HCT116 (cell line): Measurements from ENCODE around the gene FRAS1. TPM values are rescaled to one million over a fixed set of nuclear protein-coding genes. Genes with fewer than 3 reads are reported as not detected.

ENCODE experiments used
- ATAC-seq: fragments of 200-7000 bp; cut with Tn5 transposase; 2 replicates; pipeline ENCODE4 v1.9.1; 2020; ENCODE audit warnings: mild to moderate bottlenecking, moderate library complexity
- BruUV-seq: library from RNA; stranded (reverse); fragments of 400-500 nt; replicated peaks from 2 replicates; lab custom pipeline; 2021; lab: Mats Ljungman, UMichigan
- CTCF ChIA-PET: fragments of 300-600 bp; sonication (Branson Sonifier 250); formaldehyde crosslinking; loops from one replicate; lab custom pipeline; 2021; ENCODE audit warnings: antibody characterized with exemption; lab: Charles Lee
- POLR2A ChIA-PET: fragments of 300-600, 350-600 bp; sonication (Branson Sonifier 250); formaldehyde crosslinking; loops from one replicate; lab custom pipeline; 2021; ENCODE audit warnings: antibody characterized with exemption; lab: Charles Lee
- RAD21 ChIA-PET, 2 experiments: fragments of 300-600 bp; sonication (Branson Sonifier 250); formaldehyde crosslinking; loops; one replicate each; lab custom pipeline; 2023; ENCODE audit warnings: low total read pairs in 2 of 2; ENCODE audit not compliant: uncharacterized antibody in 2 of 2, unreplicated experiment in 2 of 2, low non-redundant PET in 1 of 2; lab: Charles Lee
- DNase-seq: peaks from one replicate; pipeline ENCODE4 v3.0.0-alpha.2; 2010; ENCODE audit warnings: low read depth, low spot score
- H2AFZ ChIP-seq: fragments of 200-600 bp; shearing (Covaris generic), sonication (generic); 2 replicates; pipeline ENCODE4 v1.6.1; 2017; ENCODE audit warnings: low read depth, mixed run types, mixed read lengths, antibody characterized with exemption, low read length; ENCODE audit not compliant: poor library complexity, severe bottlenecking
- H3K27ac ChIP-seq: 2 replicates; pipeline ENCODE4 v1.5.1; 2012; ENCODE audit warnings: low read depth, low read length
- H3K27me3 ChIP-seq: fragments of 200-600 bp; sonication (generic); 2 replicates; pipeline ENCODE4 v1.6.1; 2016; ENCODE audit warnings: mixed run types, low read length, mixed read lengths; ENCODE audit not compliant: insufficient read depth
- H3K36me3 ChIP-seq, 2 experiments: fragments of 200-500 bp in 1 of 2; fragments of 200-600 bp in 1 of 2; sonication (Bioruptor generic) in 1 of 2; sonication (generic) in 1 of 2; 2 replicates each; pipeline versions ENCODE4 v1.5.1 to v1.6.1; 2014 to 2016; ENCODE audit warnings: low read length in 2 of 2, inconsistent platforms in 1 of 2, mixed read lengths in 1 of 2, mixed run types in 1 of 2; ENCODE audit not compliant: insufficient read depth in 2 of 2, control insufficient read depth in 1 of 2
- H3K4me1 ChIP-seq, 2 experiments: fragments of 200-600 bp in 1 of 2; sonication (generic) in 1 of 2; 2 replicates each; pipeline versions ENCODE4 v1.5.1 to v1.6.1; 2012 to 2017; ENCODE audit warnings: low read length in 2 of 2, inconsistent platforms in 1 of 2, mild to moderate bottlenecking in 1 of 2, mixed read lengths in 1 of 2, mixed run types in 1 of 2, moderate library complexity in 1 of 2; ENCODE audit not compliant: insufficient read depth in 2 of 2, control insufficient read depth in 1 of 2
- H3K4me2 ChIP-seq: fragments of 200-600 bp; sonication (generic); 2 replicates; pipeline ENCODE4 v1.6.1; 2017; ENCODE audit warnings: mixed run types, low read length, mixed read lengths
- H3K4me3 ChIP-seq, 2 experiments: fragments of 200-600 bp in 1 of 2; sonication (generic) in 1 of 2; replicated peaks in 1 of 2; 2 replicates each; pipeline ENCODE4 v1.5.1; 2011 to 2016; ENCODE audit warnings: low read length in 2 of 2, control low read depth in 1 of 2, low read depth in 1 of 2, mild to moderate bottlenecking in 1 of 2, mixed read lengths in 1 of 2, mixed run types in 1 of 2
- H3K79me2 ChIP-seq: fragments of 200-600 bp; sonication (generic); 2 replicates; pipeline ENCODE4 v1.6.1; 2017; ENCODE audit warnings: mild to moderate bottlenecking, mixed run types, low read length, moderate library complexity, mixed read lengths; ENCODE audit not compliant: insufficient read depth
- H3K9ac ChIP-seq: fragments of 200-600 bp; sonication (generic); 2 replicates; pipeline ENCODE4 v1.6.1; 2016; ENCODE audit warnings: low read length, mixed read lengths
- H3K9me2 ChIP-seq: fragments of 200-600 bp; sonication (generic), shearing (Covaris generic); 2 replicates; pipeline ENCODE4 v1.6.1; 2017; ENCODE audit warnings: mixed run types, mild to moderate bottlenecking, moderate library complexity; ENCODE audit not compliant: insufficient read depth
- H3K9me3 ChIP-seq, 2 experiments: fragments of 200-500 bp in 1 of 2; fragments of 200-600 bp in 1 of 2; sonication (Bioruptor generic) in 1 of 2; sonication (generic) in 1 of 2; 2 replicates each; pipeline ENCODE4 v1.6.1; 2014 to 2017; ENCODE audit warnings: low read length in 2 of 2, mixed read lengths in 2 of 2, inconsistent platforms in 1 of 2, low read depth in 1 of 2, mild to moderate bottlenecking in 1 of 2, mixed run types in 1 of 2, moderate library complexity in 1 of 2; ENCODE audit not compliant: control insufficient read depth in 1 of 2, insufficient read depth in 1 of 2
- H4K20me1 ChIP-seq: fragments of 200-600 bp; sonication (generic), shearing (Covaris generic); 2 replicates; pipeline ENCODE4 v1.6.1; 2017; ENCODE audit warnings: mixed run types, mild to moderate bottlenecking, moderate library complexity; ENCODE audit not compliant: insufficient read depth
- CBX3 ChIP-seq: IDR thresholded peaks from 2 replicates; pipeline ENCODE4 v1.6.1; 2012; ENCODE audit warnings: low read depth
- CEBPB ChIP-seq: IDR thresholded peaks from 2 replicates; pipeline ENCODE4 v1.6.1; 2012; ENCODE audit warnings: low read depth
- CTCF ChIP-seq, 3 experiments: fragments of 200-600 bp in 1 of 3; sonication (generic) in 1 of 3; IDR thresholded peaks in 2 of 3; conservative IDR thresholded peaks in 1 of 3; 2 replicates each; pipeline ENCODE4 v1.5.1; 2012 to 2017; ENCODE audit warnings: low read depth in 2 of 3, low read length in 2 of 3, antibody characterized with exemption in 1 of 3, borderline replicate concordance in 1 of 3, control low read depth in 1 of 3, mild to moderate bottlenecking in 1 of 3, mixed read lengths in 1 of 3, mixed run types in 1 of 3, moderate library complexity in 1 of 3; ENCODE audit not compliant: insufficient read depth in 1 of 3
- ELF1 ChIP-seq: IDR thresholded peaks from 2 replicates; pipeline ENCODE4 v1.6.1; 2012; ENCODE audit warnings: low read depth, borderline replicate concordance
- EZH2 ChIP-seq: fragments of 200-600 bp; sonication (generic); IDR thresholded peaks from 2 replicates; pipeline ENCODE4 v1.6.1; 2017; ENCODE audit warnings: antibody characterized with exemption, mixed run types
- FOSL1 ChIP-seq: IDR thresholded peaks from 2 replicates; pipeline ENCODE4 v1.6.1; 2012; ENCODE audit warnings: low read depth
- JUND ChIP-seq: IDR thresholded peaks from 2 replicates; pipeline ENCODE4 v1.6.1; 2012
- POLR2A ChIP-seq: IDR thresholded peaks from 2 replicates; pipeline ENCODE4 v1.7.0; 2011; ENCODE audit warnings: borderline replicate concordance; ENCODE audit not compliant: insufficient read depth, insufficient read length; ENCODE audit errors: extremely low read depth
- SIN3A ChIP-seq: IDR thresholded peaks from 2 replicates; pipeline ENCODE4 v1.6.1; 2012; ENCODE audit warnings: low read depth
- SP1 ChIP-seq: IDR thresholded peaks from 2 replicates; pipeline ENCODE4 v1.6.1; 2012; ENCODE audit warnings: low read depth
- SRF ChIP-seq: IDR thresholded peaks from 2 replicates; pipeline ENCODE4 v1.6.1; 2012; ENCODE audit warnings: low read depth
- TCF7L2 ChIP-seq: IDR thresholded peaks from 2 replicates; pipeline ENCODE4 v1.7.0; 2011; ENCODE audit warnings: borderline replicate concordance, inconsistent platforms; ENCODE audit not compliant: insufficient read depth, insufficient read length; ENCODE audit errors: extremely low read depth
- YY1 ChIP-seq: IDR thresholded peaks from 2 replicates; pipeline ENCODE4 v1.6.1; 2011; ENCODE audit warnings: low read length, low read depth, moderate library complexity, mild to moderate bottlenecking; ENCODE audit not compliant: insufficient replicate concordance; ENCODE audit errors: extremely low read depth
- ZBTB33 ChIP-seq: IDR thresholded peaks from 2 replicates; pipeline ENCODE4 v1.6.1; 2011; ENCODE audit warnings: mild to moderate bottlenecking, low read length, moderate library complexity; ENCODE audit not compliant: insufficient replicate concordance; ENCODE audit errors: extremely low read depth
- ZNF274 ChIP-seq: fragments of 200-500 bp; sonication (Bioruptor generic); IDR thresholded peaks from 2 replicates; pipeline ENCODE4 v1.6.1; 2014; ENCODE audit warnings: mild to moderate bottlenecking, low read depth, low read length, inconsistent platforms
- intact Hi-C: fragments of 100-400 bp; cut with micrococcal nuclease; formaldehyde crosslinking; loops from 2 replicates; pipeline ENCODE4 v1.10.0; 2022
- total RNA-seq: library from RNA; stranded (reverse); gene quantifications from one replicate; pipeline ENCODE4 v1.2.1, GENCODE V29; 2021; ENCODE audit not compliant: unreplicated experiment
- TF ChIP-seq, protein P1 (sequence below): IDR thresholded peaks from 2 replicates; pipeline ENCODE4 v1.6.1; 2012

The FRAS1 gene
- total RNA-seq, 1 experiment from 2014 or later: 33.5 TPM

DNA sequence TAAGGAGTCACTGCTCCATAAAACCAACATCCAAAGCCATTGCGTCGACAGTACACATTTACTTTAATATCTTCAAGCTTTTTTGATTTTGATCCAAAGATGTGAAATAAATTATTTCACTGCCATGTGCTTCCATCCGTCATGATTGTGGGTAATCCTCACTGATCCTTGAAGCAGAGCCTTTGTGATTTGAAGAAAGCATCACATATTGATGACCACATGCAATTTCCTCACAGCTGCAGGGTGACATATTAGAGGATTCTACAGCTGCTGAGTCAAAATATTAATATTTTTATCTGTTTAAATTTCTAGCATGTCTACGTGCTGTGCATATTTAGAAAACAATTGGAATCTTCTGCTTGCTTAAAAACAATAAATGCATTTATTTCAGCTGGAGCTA lies 297.7 kb downstream of the FRAS1 start:
- Histone ChIP-seq H3K4me2 (no peak overlapping the region), H2AFZ (no peak overlapping the region), H3K36me3 (no peaks in the 10 kb centered on the region), H3K9me3 (no peaks in the 10 kb centered on the region), H4K20me1 (no peaks in the 10 kb centered on the region), H3K9ac (no peak overlapping the region), H3K4me3 (no peak overlapping the region)
- RAD21 ChIA-PET: no interaction called here
- DNase-seq (no peak), ATAC-seq (no peak)
- CTCF ChIA-PET: no interaction called here
- TF ChIP-seq POLR2A (no peak), SP1 (no peak), TCF7L2 (no peak), CBX3 (no peak), SIN3A (no peak), ZNF274 (no peak), SRF (no peak), JUND (no peak), FOSL1 (no peak), EZH2 (no peak), CTCF (IDR thresholded peaks at IDR 0.05 in 2 of 3, conservative IDR thresholded peaks at IDR 0.05 in 1 of 3; ENCODE audit: borderline replicate concordance in 1 of 3, insufficient read depth in 1 of 3, low read depth in 2 of 3, low read length in 2 of 3) (no peak), CEBPB (no peak), YY1 (no peak), ZBTB33 (no peak), ELF1 (no peak)
- TF ChIP-seq, protein P1, sequence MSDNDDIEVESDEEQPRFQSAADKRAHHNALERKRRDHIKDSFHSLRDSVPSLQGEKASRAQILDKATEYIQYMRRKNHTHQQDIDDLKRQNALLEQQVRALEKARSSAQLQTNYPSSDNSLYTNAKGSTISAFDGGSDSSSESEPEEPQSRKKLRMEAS: no peak
- TF ChIP-seq, all 23 proteins: peak for 0
- intact Hi-C loops: no loop called here
- H3K27ac ChIP-seq: no peak overlapping the region
- BruUV-seq: no TSS peak
- POLR2A ChIA-PET: interaction anchor here (1.6 kb wide), 1 partner anchor 9 kb away, joined by 4 read pairs; no protein-coding TSS in a partner anchor
- no peaks in the 10 kb centered on the region for H3K79me2 ChIP-seq
- no peaks in the 10 kb centered on the region for H3K27me3 ChIP-seq
- no peaks in the 10 kb centered on the region for H3K4me1 ChIP-seq
- H3K9me2 ChIP-seq: no peaks in the 10 kb centered on the region
